Measurements from ENCODE around the gene ASPN. TPM values are rescaled to one million over a fixed set of nuclear protein-coding genes. Genes with fewer than 3 reads are reported as not detected.

ASPN gene
- total RNA-seq, 2 experiments from 2014 or later: not detected

- CTCF ChIA-PET: interaction anchor here (0.5 kb wide), 1 partner anchor 331 kb away, joined by 5 read pairs; no protein-coding TSS in a partner anchor
- no peak overlapping the region for H3K4me3 Mint-ChIP-seq
- POLR2A ChIA-PET: no interaction called here
- DNase-seq (no peak), ATAC-seq (no peak)
- intact Hi-C loops (cut with DNase I, micrococcal nuclease): no loop called here
- no peak overlapping the region for H3K27ac Mint-ChIP-seq
- H3K36me3 Mint-ChIP-seq (ENCODE audit: low read depth): no peaks in the 10 kb centered on the region
- H3K4me1 Mint-ChIP-seq: no peaks in the 10 kb centered on the region
- no peaks in the 10 kb centered on the region for H3K9me3 Mint-ChIP-seq (ENCODE audit: low read depth)
- no peaks in the 10 kb centered on the region for H3K27me3 Mint-ChIP-seq
These were observed 34.7 kb upstream of the ASPN start for GRCh38 chr9:92517046-92517445.

GRCh38 chr9:92516521-92516920, 34.2 kb upstream of the ASPN start:
- no peak for DNase-seq
- ATAC-seq: no peak
- no peaks in the 10 kb centered on the region for H3K9me3 Mint-ChIP-seq (ENCODE audit: low read depth)
- no peak overlapping the region for H3K27ac Mint-ChIP-seq
- ChIA-PET POLR2A (no interaction called here), CTCF (no interaction called here)
- no peak overlapping the region for H3K4me3 Mint-ChIP-seq
- no peaks in the 10 kb centered on the region for H3K27me3 Mint-ChIP-seq
- intact Hi-C loops (cut with DNase I, micrococcal nuclease): no loop called here
- no peaks in the 10 kb centered on the region for H3K4me1 Mint-ChIP-seq
- no peaks in the 10 kb centered on the region for H3K36me3 Mint-ChIP-seq (ENCODE audit: low read depth)

DNA sequence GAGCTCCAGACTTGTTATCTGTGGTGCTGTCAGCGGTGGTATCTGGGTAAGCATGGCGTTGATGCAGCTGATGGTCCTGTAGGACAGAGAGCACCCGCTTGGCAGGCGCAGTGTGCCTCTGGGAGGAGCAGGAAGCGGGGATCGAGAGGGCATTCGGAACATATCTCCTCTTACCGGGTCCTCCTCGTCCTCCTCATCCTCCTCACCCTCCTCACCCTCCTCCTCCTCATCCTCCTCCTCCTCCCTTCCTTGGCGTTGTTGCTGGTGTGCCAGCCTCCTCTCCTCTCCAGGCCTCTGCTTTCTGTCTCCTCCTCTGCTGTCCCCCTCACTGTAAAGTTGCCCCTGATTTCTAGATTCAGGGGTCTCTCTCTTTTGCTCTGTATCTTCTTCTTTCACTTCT, 32.3 kb upstream of the ASPN start:
- intact Hi-C loops (cut with DNase I, micrococcal nuclease): no loop called here
- no peak overlapping the region for H3K4me3 Mint-ChIP-seq
- no peaks in the 10 kb centered on the region for H3K4me1 Mint-ChIP-seq
- ATAC-seq (no peak), DNase-seq (no peak)
- H3K9me3 Mint-ChIP-seq (ENCODE audit: low read depth): no peaks in the 10 kb centered on the region
- ChIA-PET CTCF (no interaction called here), POLR2A (no interaction called here)
- no peak overlapping the region for H3K27ac Mint-ChIP-seq
- no peaks in the 10 kb centered on the region for H3K36me3 Mint-ChIP-seq (ENCODE audit: low read depth)
- H3K27me3 Mint-ChIP-seq: no peaks in the 10 kb centered on the region

- POLR2A ChIA-PET: no interaction called here
- H3K36me3 Mint-ChIP-seq (ENCODE audit: low read depth): no peaks in the 10 kb centered on the region
- no peaks in the 10 kb centered on the region for H3K9me3 Mint-ChIP-seq (ENCODE audit: low read depth)
- intact Hi-C loops (cut with DNase I, micrococcal nuclease): no loop called here
- DNase-seq: no peak
- H3K4me3 Mint-ChIP-seq: no peak overlapping the region
- H3K4me1 Mint-ChIP-seq: no peaks in the 10 kb centered on the region
- CTCF ChIA-PET: no interaction called here
- no peak overlapping the region for H3K27ac Mint-ChIP-seq
- no peak for ATAC-seq
- H3K27me3 Mint-ChIP-seq: no peaks in the 10 kb centered on the region
These were observed 31.0 kb upstream of the ASPN start for GRCh38 chr9:92513349-92513748.

GRCh38 chr9:92512622-92513021, 30.3 kb upstream of the ASPN start:
- H3K4me3 Mint-ChIP-seq: no peak overlapping the region
- DNase-seq: no peak
- H3K9me3 Mint-ChIP-seq (ENCODE audit: low read depth): no peaks in the 10 kb centered on the region
- H3K27me3 Mint-ChIP-seq: no peaks in the 10 kb centered on the region
- H3K27ac Mint-ChIP-seq: no peak overlapping the region
- intact Hi-C loops (cut with DNase I, micrococcal nuclease): no loop called here
- H3K36me3 Mint-ChIP-seq (ENCODE audit: low read depth): no peaks in the 10 kb centered on the region
- CTCF ChIA-PET: interaction anchor here (0.8 to 1.0 kb wide), 3 partner anchors 8 to 372 kb away, joined by 3 to 5 read pairs (median 3); no protein-coding TSS in a partner anchor
- H3K4me1 Mint-ChIP-seq: no peaks in the 10 kb centered on the region
- POLR2A ChIA-PET: no interaction called here
- ATAC-seq: no peak

GRCh38 chr9:92510747-92511146, 28.4 kb upstream of the ASPN start:
- Mint-ChIP-seq H3K4me1 (no peaks in the 10 kb centered on the region), H3K4me3 (no peak overlapping the region), H3K27ac (no peak overlapping the region), H3K9me3 (ENCODE audit: low read depth) (no peaks in the 10 kb centered on the region), H3K36me3 (ENCODE audit: low read depth) (no peaks in the 10 kb centered on the region), H3K27me3 (no peaks in the 10 kb centered on the region)
- no peak for ATAC-seq
- intact Hi-C loops (cut with DNase I, micrococcal nuclease): no loop called here
- CTCF ChIA-PET: no interaction called here
- no peak for DNase-seq
- POLR2A ChIA-PET: no interaction called here

DNA sequence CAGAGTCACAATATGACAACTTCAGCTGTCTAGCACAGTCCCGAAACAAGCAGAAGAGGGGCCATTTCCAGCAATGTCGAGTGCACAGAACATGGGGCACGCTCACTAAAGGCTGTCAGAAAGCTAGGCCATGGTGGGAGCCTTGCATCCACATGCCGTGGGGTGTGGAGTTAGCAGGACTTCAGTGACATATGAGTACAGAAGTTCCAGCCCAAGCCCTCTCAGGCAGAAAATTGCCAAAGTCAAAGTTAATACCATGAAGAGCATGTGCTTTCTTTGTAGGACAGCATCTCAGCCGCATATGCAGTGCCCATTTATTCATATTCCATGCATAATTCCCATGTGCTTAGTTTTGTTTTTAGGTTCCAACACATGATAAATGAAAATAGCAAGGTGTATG, 26.7 kb upstream of the ASPN start:
- H3K27me3 Mint-ChIP-seq: no peaks in the 10 kb centered on the region
- no peak for ATAC-seq
- H3K27ac Mint-ChIP-seq: no peak overlapping the region
- no peaks in the 10 kb centered on the region for H3K36me3 Mint-ChIP-seq (ENCODE audit: low read depth)
- POLR2A ChIA-PET: no interaction called here
- intact Hi-C loops (cut with DNase I, micrococcal nuclease): no loop called here
- no peaks in the 10 kb centered on the region for H3K4me1 Mint-ChIP-seq
- H3K4me3 Mint-ChIP-seq: no peak overlapping the region
- CTCF ChIA-PET: no interaction called here
- no peak for DNase-seq
- no peaks in the 10 kb centered on the region for H3K9me3 Mint-ChIP-seq (ENCODE audit: low read depth)

- CTCF ChIA-PET: interaction anchor here (1.0 kb wide), 1 partner anchor 28 kb away, joined by 4 read pairs; the partner anchor contains the start of gene ECM2
These were observed 25.9 kb upstream of the ASPN start for GRCh38 chr9:92508018-92508820.

DNA sequence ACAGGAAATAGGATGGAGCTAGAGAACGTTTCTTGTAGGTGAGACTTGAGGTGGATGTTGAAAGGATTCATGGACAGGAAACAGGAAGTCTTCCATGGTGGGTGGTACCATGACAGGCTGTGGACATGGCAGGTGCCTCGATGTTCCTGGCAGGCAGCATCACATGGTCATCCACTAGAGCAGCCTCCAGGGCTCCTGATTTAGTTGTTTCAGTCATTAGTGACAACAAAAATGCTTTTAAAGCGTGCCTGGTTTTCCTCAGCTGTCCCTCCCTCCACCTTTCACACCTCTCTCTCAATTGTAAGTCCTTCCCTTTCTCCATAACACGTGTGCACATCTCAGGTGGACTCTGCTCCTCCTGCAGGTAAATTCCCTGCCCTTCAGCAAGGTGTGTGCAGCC, 25.2 kb upstream of the ASPN start:
- H3K4me3 Mint-ChIP-seq: no peak overlapping the region
- CTCF ChIA-PET: interaction anchor here (1.0 kb wide), 1 partner anchor 28 kb away, joined by 4 read pairs; the partner anchor contains the start of gene ECM2
- intact Hi-C loops (cut with DNase I, micrococcal nuclease): no loop called here
- ATAC-seq (no peak), DNase-seq (no peak)
- H3K4me1 Mint-ChIP-seq: no peaks in the 10 kb centered on the region
- POLR2A ChIA-PET: no interaction called here
- no peak overlapping the region for H3K27ac Mint-ChIP-seq
- no peaks in the 10 kb centered on the region for H3K27me3 Mint-ChIP-seq
- H3K9me3 Mint-ChIP-seq (ENCODE audit: low read depth): no peaks in the 10 kb centered on the region
- H3K36me3 Mint-ChIP-seq (ENCODE audit: low read depth): no peaks in the 10 kb centered on the region

More at GRCh38 chr9:92508018-92508820, 25.9 kb upstream of the ASPN start:
- Mint-ChIP-seq H3K4me3 (no peak overlapping the region), H3K27me3 (no peaks in the 10 kb centered on the region), H3K9me3 (ENCODE audit: low read depth) (no peaks in the 10 kb centered on the region), H3K4me1 (no peaks in the 10 kb centered on the region), H3K36me3 (ENCODE audit: low read depth) (no peaks in the 10 kb centered on the region), H3K27ac (no peak overlapping the region)
- DNase-seq (no peak), ATAC-seq (no peak)
- intact Hi-C loops (cut with DNase I, micrococcal nuclease): no loop called here
- POLR2A ChIA-PET: no interaction called here

GRCh38 chr9:92507005-92507404, 24.7 kb upstream of the ASPN start:
- H3K4me1 Mint-ChIP-seq: no peaks in the 10 kb centered on the region
- H3K4me3 Mint-ChIP-seq: no peak overlapping the region
- intact Hi-C loops (cut with DNase I, micrococcal nuclease): no loop called here
- H3K27me3 Mint-ChIP-seq: no peaks in the 10 kb centered on the region
- H3K36me3 Mint-ChIP-seq (ENCODE audit: low read depth): no peaks in the 10 kb centered on the region
- POLR2A ChIA-PET: no interaction called here
- no peak overlapping the region for H3K27ac Mint-ChIP-seq
- H3K9me3 Mint-ChIP-seq (ENCODE audit: low read depth): no peaks in the 10 kb centered on the region
- DNase-seq (no peak), ATAC-seq (no peak)
- CTCF ChIA-PET: no interaction called here

GRCh38 chr9:92506184-92506857, 24.0 kb upstream of the ASPN start:
- Mint-ChIP-seq H3K4me3 (no peak overlapping the region), H3K36me3 (ENCODE audit: low read depth) (no peaks in the 10 kb centered on the region), H3K27ac (no peak overlapping the region), H3K4me1 (no peaks in the 10 kb centered on the region), H3K27me3 (no peaks in the 10 kb centered on the region), H3K9me3 (ENCODE audit: low read depth) (no peaks in the 10 kb centered on the region)
- intact Hi-C loops (cut with DNase I, micrococcal nuclease): no loop called here
- POLR2A ChIA-PET: no interaction called here
- CTCF ChIA-PET: interaction anchor here (0.8 kb wide), 2 partner anchors 711 to 715 kb away, joined by 3 read pairs; no protein-coding TSS in a partner anchor
- no peak for DNase-seq
- ATAC-seq: no peak

- no peaks in the 10 kb centered on the region for H3K4me1 Mint-ChIP-seq
- DNase-seq (no peak), ATAC-seq (no peak)
- ChIA-PET CTCF (no interaction called here), POLR2A (no interaction called here)
- H3K9me3 Mint-ChIP-seq (ENCODE audit: low read depth): no peaks in the 10 kb centered on the region
- no peak overlapping the region for H3K27ac Mint-ChIP-seq
- intact Hi-C loops (cut with DNase I, micrococcal nuclease): no loop called here
- no peak overlapping the region for H3K4me3 Mint-ChIP-seq
- H3K36me3 Mint-ChIP-seq (ENCODE audit: low read depth): no peaks in the 10 kb centered on the region
- H3K27me3 Mint-ChIP-seq: no peaks in the 10 kb centered on the region
These were observed 22.6 kb upstream of the ASPN start for GRCh38 chr9:92504881-92505280.
